ENCODE measurements around the gene CDKN2A. TPM values are rescaled to one million over a fixed set of nuclear protein-coding genes. Genes with fewer than 3 reads are reported as not detected.

Gene CDKN2A
- total RNA-seq, 1 experiment from 2014 or later: 0.35 TPM

GRCh38 chr9:21943464-21943863 is 50.7 kb downstream of the CDKN2A start:
- H3K27ac ChIP-seq (ENCODE audit: insufficient read length, low read depth, low read length): no peak overlapping the region
- no peak overlapping the region for H4K5ac ChIP-seq (ENCODE audit: insufficient read length, low read depth, low read length)
- no peaks in the 10 kb centered on the region for H3K4me1 ChIP-seq (ENCODE audit: insufficient read depth, low read length)
- no peak overlapping the region for H3K9ac ChIP-seq (ENCODE audit: extremely low read depth, insufficient read length, low read length)
- H3K27ac Mint-ChIP-seq: no peak overlapping the region
- no peak overlapping the region for H2BK5ac ChIP-seq (ENCODE audit: insufficient read length, low read length)
- H2BK12ac ChIP-seq (ENCODE audit: insufficient read length, low read depth, low read length): no peak overlapping the region
- no peak overlapping the region for H2BK20ac ChIP-seq (ENCODE audit: low read depth, low read length, poor library complexity, severe bottlenecking)
- H2BK15ac ChIP-seq (ENCODE audit: low read depth, low read length): no peak overlapping the region
- no peak for TF ChIP-seq CTCF (conservative IDR thresholded peaks at IDR 0.05)
- no peak overlapping the region for H3K4ac ChIP-seq (ENCODE audit: low read depth, low read length)
- H3K14ac ChIP-seq (ENCODE audit: insufficient read depth, low read length): no peak overlapping the region
- no peaks in the 10 kb centered on the region for H3K4me1 Mint-ChIP-seq
- peaks cover 0 to 4% (median 0%) of the 10 kb centered on the region in 3 experiments; a peak in 2 of 7 replicates for H3K36me3 Mint-ChIP-seq (ENCODE audit: insufficient read depth in 1 of 3, low read depth in 3 of 3)
- no peaks in the 10 kb centered on the region for H3K9me3 ChIP-seq (ENCODE audit: control insufficient read depth, low read depth, low read length)
- DNase-seq: no peak
- H2AFZ ChIP-seq (ENCODE audit: low read length): no peak overlapping the region
- WGBS (ENCODE audit: extremely low coverage, insufficient read length, low lambda C conversion rate): no CpG with 5 or more reads among the region's 4 CpGs
- H3K4me3 Mint-ChIP-seq: no peak overlapping the region
- no peak overlapping the region for H2BK120ac ChIP-seq (ENCODE audit: low read depth, low read length, poor library complexity, severe bottlenecking)
- H3K4me2 ChIP-seq (ENCODE audit: insufficient read depth, insufficient read length, low read length): no peak overlapping the region
- H3T11ph ChIP-seq (ENCODE audit: low read length): no peak overlapping the region
- H3K27me3 Mint-ChIP-seq (ENCODE audit: low read depth): peaks cover 3% of the 10 kb centered on the region
- peaks cover 0 to 3% of the 10 kb centered on the region in 2 experiments; a peak in 2 of 5 replicates for H3K9me3 Mint-ChIP-seq
- no peak overlapping the region for H3K23ac ChIP-seq (ENCODE audit: insufficient read length, low read depth, low read length)
- H4K20me1 ChIP-seq (ENCODE audit: control insufficient read depth, insufficient read depth, insufficient read length): no peaks in the 10 kb centered on the region
- H3K79me1 ChIP-seq (ENCODE audit: insufficient read depth, low read depth, low read length, poor library complexity, severe bottlenecking): no peaks in the 10 kb centered on the region
- no peak overlapping the region for H4K8ac ChIP-seq (replicated peaks; ENCODE audit: insufficient read length, low read depth, low read length)
- no peak overlapping the region for H2AK5ac ChIP-seq (ENCODE audit: insufficient read length, low read length)
- no peak overlapping the region for H4K91ac ChIP-seq (ENCODE audit: insufficient read length, low read depth, low read length)
- no peak overlapping the region for H3K56ac ChIP-seq (ENCODE audit: insufficient read length, low read depth, low read length)
- no peaks in the 10 kb centered on the region for H3K23me2 ChIP-seq (ENCODE audit: insufficient read length, low read depth, low read length, poor library complexity, severe bottlenecking)
- H3K79me2 ChIP-seq (ENCODE audit: insufficient read depth, low read length): no peaks in the 10 kb centered on the region
- no peaks in the 10 kb centered on the region for H3K27me3 ChIP-seq (ENCODE audit: insufficient read depth, low read length)
- H3K18ac ChIP-seq (ENCODE audit: insufficient read length, low read depth, low read length): no peak overlapping the region

Measured in H9 (cell line).